HAP-1 (cell line): ENCODE measurements around the gene POP4.

Experiments used
- DNase-seq, 2 experiments: peaks; one replicate each; pipeline ENCODE4 v3.0.0-alpha.2; 2016 to 2020; ENCODE audit warnings: low spot score in 2 of 2
- H3K27me3 ChIP-seq: fragments of 250-450 bp; sonication (Bioruptor Pico); 2 replicates; pipeline ENCODE4 v1.5.1; 2020; ENCODE audit warnings: low read depth, mild to moderate bottlenecking, moderate library complexity
- H3K36me3 ChIP-seq: fragments of 250-450 bp; sonication (Bioruptor Pico); replicated peaks from 2 replicates; pipeline ENCODE4 v1.5.1; 2020; ENCODE audit warnings: mild to moderate bottlenecking
- H3K4me1 ChIP-seq: fragments of 250-450 bp; sonication (Bioruptor Pico); 2 replicates; pipeline ENCODE4 v1.5.1; 2020; ENCODE audit warnings: mild to moderate bottlenecking
- H3K4me3 ChIP-seq: fragments of 250-450 bp; sonication (Bioruptor Pico); 2 replicates; pipeline ENCODE4 v1.5.1; 2020; ENCODE audit warnings: mild to moderate bottlenecking, moderate library complexity
- H3K9me3 ChIP-seq: fragments of 250-450 bp; sonication (Bioruptor Pico); 2 replicates; pipeline ENCODE4 v1.5.1; 2020; ENCODE audit warnings: mild to moderate bottlenecking, moderate library complexity
- in situ Hi-C: fragments of 300-500 bp; cut with MboI; formaldehyde crosslinking; loops from 3 replicates; pipeline ENCODE4 v1.14.3; 2020; ENCODE audit warnings: low sequenced_read_pairs, inconsistent platforms, mixed read lengths

POP4 gene

DNA sequence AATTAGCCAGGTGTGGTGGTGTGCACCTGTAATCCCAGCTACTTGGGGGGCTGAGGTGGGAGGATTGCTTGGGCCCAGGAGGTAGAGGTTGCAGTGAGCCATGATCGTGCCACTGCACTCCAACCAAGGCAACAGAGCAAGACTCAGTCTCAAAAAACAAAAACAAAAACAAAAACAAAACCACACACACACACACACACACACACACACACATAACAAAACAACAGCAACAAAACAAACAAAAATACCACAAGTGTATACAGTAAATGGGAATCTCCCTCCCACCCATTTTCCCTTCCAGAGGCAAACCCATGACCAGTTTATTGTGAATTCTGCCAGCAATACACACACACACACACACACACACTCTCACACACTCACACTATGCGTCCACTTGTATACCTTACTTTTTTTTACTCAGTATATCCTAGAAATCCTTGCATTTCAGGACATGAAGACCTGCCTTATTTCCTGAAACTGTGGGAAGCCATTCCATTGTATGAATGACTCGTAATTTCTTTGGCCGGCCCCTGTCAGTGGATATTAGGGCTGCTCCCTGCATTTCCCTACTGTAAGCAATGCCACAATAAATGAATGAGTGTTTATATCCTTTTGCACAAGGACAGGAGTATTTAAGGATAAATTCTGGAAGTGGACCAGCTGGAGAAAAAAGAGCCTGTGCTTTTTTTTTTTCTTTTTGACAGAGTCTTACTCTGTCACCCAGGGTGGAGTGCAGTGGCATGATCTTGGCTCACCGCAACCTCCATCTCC lies 52.3 kb downstream of the POP4 start:
- Histone ChIP-seq H3K36me3 (no peaks in the 10 kb centered on the region), H3K4me3 (no peak overlapping the region), H3K27me3 (no peaks in the 10 kb centered on the region), H3K9me3 (no peaks in the 10 kb centered on the region), H3K4me1 (no peaks in the 10 kb centered on the region)
- DNase-seq, result no peak
- in situ Hi-C loops, result no loop called here

DNA sequence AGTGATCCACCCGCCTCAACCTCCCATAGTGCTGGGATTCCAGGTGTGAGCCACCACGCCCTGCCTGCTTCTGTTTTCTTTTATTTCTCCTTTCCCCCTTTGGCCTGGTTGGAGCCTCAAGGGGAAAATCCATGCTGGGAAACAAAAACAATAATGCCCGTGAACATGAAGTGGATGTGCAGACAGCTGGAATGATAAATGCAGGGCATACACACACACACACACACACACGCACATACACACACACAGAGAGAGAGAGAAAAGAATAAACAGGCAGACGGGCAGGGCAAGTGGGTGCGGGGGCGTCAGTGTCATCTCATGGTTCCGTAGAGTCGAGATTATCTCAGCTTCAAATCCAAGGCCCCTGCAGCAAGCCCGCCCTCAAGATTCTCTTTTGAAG lies 54.8 kb downstream of the POP4 start:
- H3K27me3 ChIP-seq, result no peaks in the 10 kb centered on the region
- in situ Hi-C loops, result no loop called here

DNA sequence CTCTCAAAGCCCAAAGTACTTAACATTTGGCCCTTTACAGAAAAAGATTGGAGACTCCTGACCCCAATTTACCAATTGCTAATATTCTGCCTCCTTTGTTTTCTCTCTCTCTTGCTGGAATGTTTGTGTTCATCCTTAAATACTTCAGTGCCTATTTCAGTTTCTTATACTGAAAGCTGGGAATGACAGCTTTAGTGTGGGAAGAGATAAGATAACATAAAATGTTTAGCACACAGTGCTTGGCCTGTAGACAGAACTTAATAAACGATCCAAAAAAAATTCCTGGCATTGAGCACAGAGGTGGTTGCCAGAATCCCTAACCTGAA lies 56.2 kb downstream of the POP4 start:
- no peaks in the 10 kb centered on the region for H3K36me3 ChIP-seq
- H3K9me3 ChIP-seq, result no peaks in the 10 kb centered on the region
- in situ Hi-C loops, result no loop called here
- H3K4me1 ChIP-seq, result peaks cover 5% of the 10 kb centered on the region
- no peak overlapping the region for H3K4me3 ChIP-seq
- H3K27me3 ChIP-seq, result no peaks in the 10 kb centered on the region
- DNase-seq, result no peak

More for the DNA sequence above, 54.8 kb downstream of the POP4 start:
- Histone ChIP-seq H3K9me3 (no peaks in the 10 kb centered on the region), H3K36me3 (no peaks in the 10 kb centered on the region), H3K4me1 (no peaks in the 10 kb centered on the region), H3K4me3 (no peak overlapping the region)
- no peak for DNase-seq

DNA sequence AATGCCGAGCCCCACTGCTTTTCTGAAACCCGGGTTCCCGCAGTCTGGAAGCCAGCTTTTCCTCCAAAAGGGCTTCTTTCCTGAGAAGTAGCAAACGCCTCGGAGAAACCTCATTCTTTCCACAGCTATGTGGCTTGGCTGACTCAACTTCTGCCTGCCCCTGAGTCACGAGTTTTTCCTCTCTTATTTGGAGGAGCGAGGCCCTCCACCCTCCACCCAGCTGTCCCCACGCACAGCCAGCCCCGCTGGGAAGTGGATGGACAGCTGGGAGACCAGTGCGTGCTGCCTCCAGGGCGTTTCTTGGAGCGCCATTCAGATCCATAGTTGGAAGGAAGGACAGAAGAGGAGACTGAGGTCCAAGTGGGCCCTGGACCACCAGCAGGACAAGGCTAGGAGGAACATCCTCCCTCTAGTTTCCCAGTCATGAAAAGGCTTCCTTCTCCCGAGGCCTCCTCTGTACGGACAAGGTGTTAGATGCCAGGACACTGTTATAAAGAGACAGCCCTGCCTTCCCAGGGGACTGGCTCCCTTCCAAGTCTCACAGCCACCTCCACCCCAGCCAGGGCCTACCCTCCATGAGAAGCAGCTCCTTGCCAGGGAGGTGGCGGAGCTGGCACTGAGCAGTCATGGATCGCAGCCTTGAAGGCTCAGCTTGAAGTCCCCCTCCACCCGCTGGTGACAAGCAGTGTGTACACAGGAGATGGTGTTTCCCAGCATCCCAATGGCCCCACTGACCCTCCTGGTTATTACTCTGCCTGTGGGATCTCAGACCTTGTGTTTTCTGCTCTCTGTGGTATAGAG lies 56.7 kb downstream of the POP4 start:
- in situ Hi-C loops, result no loop called here
- Histone ChIP-seq H3K36me3 (no peaks in the 10 kb centered on the region), H3K4me1 (peaks cover 6% of the 10 kb centered on the region), H3K27me3 (no peaks in the 10 kb centered on the region), H3K4me3 (no peak overlapping the region), H3K9me3 (no peaks in the 10 kb centered on the region)
- DNase-seq, result no peak

DNA sequence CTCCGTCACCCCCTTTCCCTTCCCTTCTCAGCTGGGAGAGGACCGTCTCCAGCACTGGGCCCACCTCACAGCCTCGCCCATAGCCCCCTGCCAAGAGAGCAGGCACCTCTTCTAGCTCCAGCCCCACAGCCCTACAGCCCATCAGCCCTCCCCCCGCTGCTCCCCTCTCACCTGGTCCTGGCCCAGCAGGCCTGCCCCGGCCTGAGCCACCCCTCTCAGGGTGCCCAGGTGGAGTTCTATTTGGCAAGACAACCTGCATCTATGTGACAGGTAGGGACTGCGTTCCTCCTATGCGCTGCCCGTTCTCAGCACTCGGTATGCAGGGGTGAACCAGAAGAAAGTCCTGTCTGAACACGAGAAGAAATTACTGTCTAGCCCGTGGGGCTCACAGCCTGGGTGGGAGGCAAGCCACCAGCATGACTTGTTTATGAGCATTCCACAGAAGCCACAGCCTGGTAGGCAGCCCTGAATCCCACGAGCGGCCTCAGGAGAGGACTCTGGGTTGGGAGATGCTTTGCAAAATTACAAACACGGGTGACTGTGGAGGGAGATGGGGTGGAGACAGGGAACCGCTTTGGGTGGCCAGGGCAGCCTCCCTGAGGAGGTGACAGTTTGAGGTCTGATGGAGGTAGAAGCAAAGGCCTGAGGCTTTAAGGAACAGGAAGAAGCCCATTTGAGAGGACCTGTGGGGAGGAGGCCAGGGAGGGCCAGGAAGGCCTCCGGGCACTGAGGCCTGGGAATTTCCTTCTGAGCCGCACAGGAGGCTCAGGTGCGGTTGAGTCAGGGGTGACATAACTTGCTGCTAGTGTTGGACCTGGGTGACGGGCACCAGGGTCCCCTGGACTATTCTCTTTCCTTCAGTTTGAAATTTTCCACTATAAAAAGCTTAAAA lies 58.0 kb downstream of the POP4 start:
- H3K36me3 ChIP-seq, result no peaks in the 10 kb centered on the region
- no peak for DNase-seq
- H3K9me3 ChIP-seq, result no peaks in the 10 kb centered on the region
- H3K4me3 ChIP-seq, result no peak overlapping the region
- H3K4me1 ChIP-seq, result peaks cover 6% of the 10 kb centered on the region
- no peaks in the 10 kb centered on the region for H3K27me3 ChIP-seq
- in situ Hi-C loops, result no loop called here

DNA sequence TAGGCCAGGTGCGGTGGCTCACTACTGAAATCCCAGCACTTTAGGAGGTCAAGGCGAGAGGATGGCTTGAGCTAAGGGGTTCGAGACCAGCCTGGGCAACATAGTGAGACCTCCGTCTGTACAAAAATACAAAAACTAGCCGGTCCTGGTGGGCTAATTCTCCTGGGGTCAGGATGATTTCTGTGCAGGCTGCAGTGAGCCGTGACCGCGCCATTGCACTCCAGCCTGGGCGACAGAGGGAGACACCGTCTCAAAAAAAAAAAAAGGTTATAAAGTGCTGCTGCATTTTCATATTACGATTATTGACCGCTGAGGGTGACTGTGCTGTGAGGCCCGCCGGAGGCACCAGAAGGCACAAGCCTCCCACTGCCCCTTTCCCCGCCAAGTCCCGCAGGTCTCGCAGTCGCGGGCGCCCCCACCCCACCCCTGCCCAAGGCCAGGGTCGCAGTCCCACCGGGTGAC lies 58.7 kb downstream of the POP4 start:
- no peaks in the 10 kb centered on the region for H3K27me3 ChIP-seq
- no peaks in the 10 kb centered on the region for H3K36me3 ChIP-seq
- H3K4me1 ChIP-seq, result peaks cover 6% of the 10 kb centered on the region
- in situ Hi-C loops, result no loop called here
- no peaks in the 10 kb centered on the region for H3K9me3 ChIP-seq
- no peak for DNase-seq
- H3K4me3 ChIP-seq, result peak overlapping the region; percentile 71

DNA sequence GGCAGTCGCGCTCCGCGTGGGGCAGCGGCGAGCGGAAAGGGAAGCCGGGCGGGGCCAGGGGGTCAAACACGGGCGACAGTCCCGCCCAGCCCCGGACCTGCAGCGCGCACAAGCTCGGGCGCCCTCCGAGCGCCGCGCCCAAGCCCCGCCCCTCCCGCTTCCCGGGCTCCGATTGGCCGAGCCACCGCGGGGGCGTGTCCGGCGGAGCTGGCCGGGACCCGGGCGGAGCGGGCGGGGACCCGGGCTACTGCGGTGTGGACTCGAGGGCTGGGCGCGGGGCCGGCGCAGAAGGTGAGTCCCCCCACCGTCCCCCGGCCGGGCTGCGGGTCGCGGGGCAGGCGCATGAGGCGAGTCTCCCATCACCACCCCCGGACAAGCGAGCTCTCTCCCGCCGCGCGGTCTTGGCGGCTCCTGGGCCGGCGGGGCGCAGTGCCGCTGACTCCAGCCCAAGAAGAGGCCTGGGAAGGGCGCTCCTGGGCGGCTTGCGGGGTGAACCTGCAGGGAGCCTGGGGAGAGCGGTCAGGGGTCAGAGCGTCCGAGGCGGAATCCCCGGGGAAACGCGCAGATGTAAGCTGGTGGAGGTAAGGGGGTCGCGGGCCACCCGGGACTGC lies 59.2 kb downstream of the POP4 start, which contains the start of gene PLEKHF1:
PLEKHF1 (plus strand) TSS at position 247 of the 611 bp plus-strand sequence. CDS start 8,379 bp downstream, outside the sequence.
- Histone ChIP-seq H3K36me3 (no peaks in the 10 kb centered on the region), H3K4me3 (peak within 1 kb of the TSS; percentile 71), H3K4me1 (peaks cover 6% of the 10 kb centered on the region), H3K27me3 (no peaks in the 10 kb centered on the region), H3K9me3 (no peaks in the 10 kb centered on the region)
- DNase-seq, result peak; percentile 73 to 92
- in situ Hi-C loops, result no loop called here

DNA sequence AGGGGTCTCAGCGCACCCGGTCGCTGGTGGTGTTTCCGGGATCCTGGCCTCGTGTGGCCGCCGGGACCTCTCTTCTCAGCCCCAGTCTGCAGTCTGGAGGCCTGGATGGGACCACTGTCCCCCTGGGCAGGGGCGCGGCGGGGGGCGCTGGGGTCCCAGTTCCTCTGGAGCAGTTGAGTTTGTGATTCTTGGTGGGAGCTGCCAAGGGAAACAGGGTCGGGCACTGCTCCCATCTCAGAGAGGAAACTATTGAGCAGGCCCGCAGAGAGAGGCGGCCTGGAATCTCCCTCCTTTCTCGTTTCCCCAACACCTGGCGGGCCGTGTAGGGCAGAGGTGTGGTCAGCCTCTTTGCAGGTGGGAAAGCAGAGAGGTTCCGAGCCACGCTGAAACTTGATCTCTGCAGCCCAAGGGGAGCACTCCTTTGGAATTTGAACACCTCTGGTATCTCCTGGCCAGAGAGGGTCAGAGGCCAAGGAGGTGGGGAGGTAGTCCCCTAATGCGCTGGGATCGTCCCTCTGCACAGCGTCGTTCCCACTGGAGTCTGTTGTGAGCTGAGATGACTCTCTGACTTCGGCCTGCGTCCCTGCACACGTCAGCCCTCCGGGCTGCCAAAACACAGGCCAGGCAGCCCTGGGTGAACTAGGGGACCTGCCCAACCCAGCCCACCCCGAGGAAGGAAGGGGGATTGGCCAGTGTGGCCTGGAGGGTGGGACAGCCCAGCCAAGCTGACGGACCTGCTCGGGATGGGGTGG lies 59.9 kb downstream of the POP4 start:
- DNase-seq, result peak in 1 of 2 experiments; percentile 25
- in situ Hi-C loops, result no loop called here
- peaks cover 6% of the 10 kb centered on the region for H3K4me1 ChIP-seq

More for the DNA sequence above, 59.9 kb downstream of the POP4 start:
- H3K27me3 ChIP-seq, result no peaks in the 10 kb centered on the region
- no peaks in the 10 kb centered on the region for H3K9me3 ChIP-seq
- H3K4me3 ChIP-seq, result peak overlapping the region; percentile 71
- no peaks in the 10 kb centered on the region for H3K36me3 ChIP-seq
